Activated CD4-positive, CD25-positive, alpha-beta regulatory T cell (primary cell): ENCODE results near the gene CPNE8.

Experiments
- DNase-seq, 4 experiments: peaks; one replicate each; lab custom pipeline; 2025; lab: John Stamatoyannopoulos, UW

CPNE8 gene

GRCh38 chr12:38905480-38906351 lies at the start of gene CPNE8:
Gene CPNE8, minus strand, starts transcription at chr12:38905591. Its CDS starts 57 bp downstream, at chr12:38905534.
- DNase-seq: peak in 2 of 4 experiments; percentile 7 to 16

GRCh38 chr12:38954238-38954873 lies 49.0 kb upstream of the CPNE8 start:
- DNase-seq: no peak

- no peak for DNase-seq
Measured at GRCh38 chr12:38949363-38949762, 44.0 kb upstream of the CPNE8 start.

- DNase-seq: no peak
Measured at GRCh38 chr12:38934686-38935085, 29.3 kb upstream of the CPNE8 start.

GRCh38 chr12:38934078-38934584 lies 28.7 kb upstream of the CPNE8 start:
- no peak for DNase-seq

- DNase-seq: no peak
Measured at GRCh38 chr12:38932320-38932719, 26.9 kb upstream of the CPNE8 start.

GRCh38 chr12:38931461-38931860 lies 26.1 kb upstream of the CPNE8 start:
- no peak for DNase-seq

- no peak for DNase-seq
Measured at GRCh38 chr12:38930990-38931389, 25.6 kb upstream of the CPNE8 start.

- no peak for DNase-seq
Measured at GRCh38 chr12:38926501-38926900, 21.1 kb upstream of the CPNE8 start.

GRCh38 chr12:38921025-38921677 lies 15.8 kb upstream of the CPNE8 start:
- DNase-seq: no peak

- no peak for DNase-seq
Measured at GRCh38 chr12:38919191-38919590, 13.8 kb upstream of the CPNE8 start.

- DNase-seq: no peak
Measured at GRCh38 chr12:38915429-38916182, 10.2 kb upstream of the CPNE8 start.

GRCh38 chr12:38912116-38912515 lies 6.7 kb upstream of the CPNE8 start:
- no peak for DNase-seq

GRCh38 chr12:38911611-38912010 lies 6.2 kb upstream of the CPNE8 start:
- DNase-seq: no peak

- DNase-seq: no peak
Measured at GRCh38 chr12:38907201-38907923, 2.0 kb upstream of the CPNE8 start.

GRCh38 chr12:38906482-38907200 lies 1.2 kb upstream of the CPNE8 start:
- DNase-seq: peak; percentile 13 to 46 (median 30)

- DNase-seq: peak in 2 of 4 experiments; percentile 18 to 20
Measured at GRCh38 chr12:38904537-38905479, 583 bp downstream of the CPNE8 start.

- DNase-seq: no peak
Measured at GRCh38 chr12:38903596-38903995, 1.8 kb downstream of the CPNE8 start.

GRCh38 chr12:38898001-38898684 lies 7.2 kb downstream of the CPNE8 start:
- no peak for DNase-seq
